NCI-H446 (cell line): ENCODE results near the gene NKD1.

Experiments used
- DNase-seq, 2 experiments: peaks; one replicate each; lab custom pipeline; 2025; lab: John Stamatoyannopoulos, UW

NKD1 gene

GRCh38 chr16:50599494-50599893 is 51.3 kb downstream of the NKD1 start:
- no peak for DNase-seq

- no peak for DNase-seq
Measured at GRCh38 chr16:50600582-50601283, 52.5 kb downstream of the NKD1 start.

- no peak for DNase-seq
Measured at GRCh38 chr16:50601341-50601740, 53.1 kb downstream of the NKD1 start.

- DNase-seq = no peak
Measured at GRCh38 chr16:50602126-50602525, 53.9 kb downstream of the NKD1 start.

GRCh38 chr16:50602531-50603205 is 54.5 kb downstream of the NKD1 start:
- DNase-seq = no peak

GRCh38 chr16:50603206-50604064 is 55.2 kb downstream of the NKD1 start:
- DNase-seq = no peak

GRCh38 chr16:50604065-50604418 is 55.8 kb downstream of the NKD1 start:
- DNase-seq = no peak

- no peak for DNase-seq
Measured at GRCh38 chr16:50604610-50605009, 56.4 kb downstream of the NKD1 start.

- no peak for DNase-seq
Measured at GRCh38 chr16:50605733-50606430, 57.7 kb downstream of the NKD1 start.

GRCh38 chr16:50606431-50607050 is 58.3 kb downstream of the NKD1 start:
- DNase-seq = no peak

GRCh38 chr16:50607051-50607431 is 58.8 kb downstream of the NKD1 start:
- no peak for DNase-seq

- DNase-seq = no peak
Measured at GRCh38 chr16:50607447-50607846, 59.3 kb downstream of the NKD1 start.

GRCh38 chr16:50607970-50608557 is 59.9 kb downstream of the NKD1 start:
- no peak for DNase-seq

- DNase-seq = no peak
Measured at GRCh38 chr16:50609049-50609448, 60.9 kb downstream of the NKD1 start.

- no peak for DNase-seq
Measured at GRCh38 chr16:50609471-50609870, 61.3 kb downstream of the NKD1 start.

GRCh38 chr16:50610331-50611262 is 62.4 kb downstream of the NKD1 start:
- no peak for DNase-seq

- no peak for DNase-seq
Measured at GRCh38 chr16:50611332-50611934, 63.2 kb downstream of the NKD1 start.

GRCh38 chr16:50611995-50612848 is 64.0 kb downstream of the NKD1 start:
- DNase-seq = no peak

- DNase-seq = no peak
Measured at GRCh38 chr16:50612849-50613198, 64.6 kb downstream of the NKD1 start.
